Measurements from ENCODE around the gene SPEM3.

Gene SPEM3

GRCh38 chr17:7426896-7427489 lies 1.7 kb upstream of the SPEM3 start:
- no peaks in the 10 kb centered on the region for H3K4me1 ChIP-seq (ENCODE audit: insufficient read depth, low read length)
- H3K36me3 ChIP-seq (ENCODE audit: insufficient read depth, low read depth, low read length), result no peaks in the 10 kb centered on the region
- no peak overlapping the region for H3K9ac ChIP-seq (ENCODE audit: low read depth, low read length)
- H3K27ac ChIP-seq (ENCODE audit: low read length), result no peak overlapping the region
- no peaks in the 10 kb centered on the region for H3K27me3 ChIP-seq (ENCODE audit: insufficient read depth, low read length)
- H3K4me3 ChIP-seq (ENCODE audit: low read length), result no peak overlapping the region
- H3K9me3 ChIP-seq (ENCODE audit: insufficient read depth, low read depth, low read length), result no peaks in the 10 kb centered on the region

GRCh38 chr17:7427549-7427948 lies 1.1 kb upstream of the SPEM3 start:
- no peaks in the 10 kb centered on the region for H3K36me3 ChIP-seq (ENCODE audit: insufficient read depth, low read depth, low read length)
- no peak overlapping the region for H3K9ac ChIP-seq (ENCODE audit: low read depth, low read length)
- no peaks in the 10 kb centered on the region for H3K4me1 ChIP-seq (ENCODE audit: insufficient read depth, low read length)
- no peaks in the 10 kb centered on the region for H3K27me3 ChIP-seq (ENCODE audit: insufficient read depth, low read length)
- no peaks in the 10 kb centered on the region for H3K9me3 ChIP-seq (ENCODE audit: insufficient read depth, low read depth, low read length)
- H3K4me3 ChIP-seq (ENCODE audit: low read length), result no peak overlapping the region
- H3K27ac ChIP-seq (ENCODE audit: low read length), result no peak overlapping the region

GRCh38 chr17:7429722-7430121 lies 1.1 kb downstream of the SPEM3 start:
- no peaks in the 10 kb centered on the region for H3K4me1 ChIP-seq (ENCODE audit: insufficient read depth, low read length)
- H3K4me3 ChIP-seq (ENCODE audit: low read length), result no peak overlapping the region
- H3K27ac ChIP-seq (ENCODE audit: low read length), result no peak overlapping the region
- no peaks in the 10 kb centered on the region for H3K9me3 ChIP-seq (ENCODE audit: insufficient read depth, low read depth, low read length)
- H3K9ac ChIP-seq (ENCODE audit: low read depth, low read length), result no peak overlapping the region
- H3K27me3 ChIP-seq (ENCODE audit: insufficient read depth, low read length), result no peaks in the 10 kb centered on the region
- no peaks in the 10 kb centered on the region for H3K36me3 ChIP-seq (ENCODE audit: insufficient read depth, low read depth, low read length)

- Histone ChIP-seq H3K4me1 (ENCODE audit: insufficient read depth, low read length) (peaks cover under 1% of the 10 kb centered on the region; the same call in 1 of the 2 replicates), H3K36me3 (ENCODE audit: insufficient read depth, low read depth, low read length) (no peaks in the 10 kb centered on the region), H3K27me3 (ENCODE audit: insufficient read depth, low read length) (peaks cover 9% of the 10 kb centered on the region), H3K27ac (ENCODE audit: low read length) (no peak overlapping the region), H3K4me3 (ENCODE audit: low read length) (no peak overlapping the region), H3K9me3 (ENCODE audit: insufficient read depth, low read depth, low read length) (no peaks in the 10 kb centered on the region), H3K9ac (ENCODE audit: low read depth, low read length) (no peak overlapping the region)
Measured at GRCh38 chr17:7431231-7431630, 2.6 kb downstream of the SPEM3 start.

- H3K36me3 ChIP-seq (ENCODE audit: insufficient read depth, low read depth, low read length), result no peaks in the 10 kb centered on the region
- H3K9ac ChIP-seq (ENCODE audit: low read depth, low read length), result no peak overlapping the region
- no peak overlapping the region for H3K4me3 ChIP-seq (ENCODE audit: low read length)
- peaks cover 3% of the 10 kb centered on the region; the same call in 1 of the 2 replicates for H3K4me1 ChIP-seq (ENCODE audit: insufficient read depth, low read length)
- no peak overlapping the region for H3K27ac ChIP-seq (ENCODE audit: low read length)
- peaks cover 18% of the 10 kb centered on the region for H3K27me3 ChIP-seq (ENCODE audit: insufficient read depth, low read length)
- no peaks in the 10 kb centered on the region for H3K9me3 ChIP-seq (ENCODE audit: insufficient read depth, low read depth, low read length)
Measured at GRCh38 chr17:7432296-7432695, 3.6 kb downstream of the SPEM3 start.

- no peaks in the 10 kb centered on the region for H3K36me3 ChIP-seq (ENCODE audit: insufficient read depth, low read depth, low read length)
- H3K27me3 ChIP-seq (ENCODE audit: insufficient read depth, low read length), result peaks cover 44% of the 10 kb centered on the region
- peaks cover 17% of the 10 kb centered on the region; the same call in 1 of the 2 replicates for H3K4me1 ChIP-seq (ENCODE audit: insufficient read depth, low read length)
- H3K27ac ChIP-seq (ENCODE audit: low read length), result no peak overlapping the region
- H3K4me3 ChIP-seq (ENCODE audit: low read length), result peak overlapping the region; percentile 86
- no peaks in the 10 kb centered on the region for H3K9me3 ChIP-seq (ENCODE audit: insufficient read depth, low read depth, low read length)
- H3K9ac ChIP-seq (ENCODE audit: low read depth, low read length), result peak overlapping the region; percentile 63; the same call in 1 of the 2 replicates
Measured at GRCh38 chr17:7435676-7436555, 7.3 kb downstream of the SPEM3 start.

- Histone ChIP-seq H3K9ac (ENCODE audit: low read depth, low read length) (peak overlapping the region; percentile 63; the same call in 1 of the 2 replicates), H3K4me1 (ENCODE audit: insufficient read depth, low read length) (peaks cover 26% of the 10 kb centered on the region; the same call in 1 of the 2 replicates), H3K4me3 (ENCODE audit: low read length) (peak overlapping the region; percentile 86), H3K9me3 (ENCODE audit: insufficient read depth, low read depth, low read length) (no peaks in the 10 kb centered on the region), H3K27ac (ENCODE audit: low read length) (no peak overlapping the region), H3K27me3 (ENCODE audit: insufficient read depth, low read length) (peaks cover 49% of the 10 kb centered on the region), H3K36me3 (ENCODE audit: insufficient read depth, low read depth, low read length) (no peaks in the 10 kb centered on the region)
Measured at GRCh38 chr17:7436556-7437368, 8.1 kb downstream of the SPEM3 start.

- Histone ChIP-seq H3K27ac (ENCODE audit: low read length) (no peak overlapping the region), H3K36me3 (ENCODE audit: insufficient read depth, low read depth, low read length) (no peaks in the 10 kb centered on the region), H3K4me3 (ENCODE audit: low read length) (peak overlapping the region; percentile 86), H3K9me3 (ENCODE audit: insufficient read depth, low read depth, low read length) (no peaks in the 10 kb centered on the region), H3K4me1 (ENCODE audit: insufficient read depth, low read length) (peaks cover 28% of the 10 kb centered on the region; the same call in 1 of the 2 replicates), H3K9ac (ENCODE audit: low read depth, low read length) (peak overlapping the region; percentile 14; the same call in 1 of the 2 replicates), H3K27me3 (ENCODE audit: insufficient read depth, low read length) (peaks cover 53% of the 10 kb centered on the region)
Measured at GRCh38 chr17:7437369-7437863, 8.8 kb downstream of the SPEM3 start.

GRCh38 chr17:7437950-7438614 lies 9.4 kb downstream of the SPEM3 start:
- peaks cover 60% of the 10 kb centered on the region for H3K27me3 ChIP-seq (ENCODE audit: insufficient read depth, low read length)
- H3K9me3 ChIP-seq (ENCODE audit: insufficient read depth, low read depth, low read length), result no peaks in the 10 kb centered on the region
- peaks cover 28% of the 10 kb centered on the region; the same call in 1 of the 2 replicates for H3K4me1 ChIP-seq (ENCODE audit: insufficient read depth, low read length)
- no peaks in the 10 kb centered on the region for H3K36me3 ChIP-seq (ENCODE audit: insufficient read depth, low read depth, low read length)
- H3K4me3 ChIP-seq (ENCODE audit: low read length), result peak overlapping the region; percentile 86
- H3K9ac ChIP-seq (ENCODE audit: low read depth, low read length), result peak overlapping the region; percentile 64; the same call in 1 of the 2 replicates
- H3K27ac ChIP-seq (ENCODE audit: low read length), result no peak overlapping the region

GRCh38 chr17:7438656-7439460 lies 10.2 kb downstream of the SPEM3 start:
- no peaks in the 10 kb centered on the region for H3K36me3 ChIP-seq (ENCODE audit: insufficient read depth, low read depth, low read length)
- peaks cover 28% of the 10 kb centered on the region; the same call in 1 of the 2 replicates for H3K4me1 ChIP-seq (ENCODE audit: insufficient read depth, low read length)
- H3K27ac ChIP-seq (ENCODE audit: low read length), result no peak overlapping the region
- no peaks in the 10 kb centered on the region for H3K9me3 ChIP-seq (ENCODE audit: insufficient read depth, low read depth, low read length)
- peak overlapping the region; percentile 86 for H3K4me3 ChIP-seq (ENCODE audit: low read length)
- H3K9ac ChIP-seq (ENCODE audit: low read depth, low read length), result peak overlapping the region; percentile 64; the same call in 1 of the 2 replicates
- peaks cover 67% of the 10 kb centered on the region for H3K27me3 ChIP-seq (ENCODE audit: insufficient read depth, low read length)

Measured in iPS-20b (cell line).